ENCODE results near the gene GPR21. TPM values are rescaled to one million over a fixed set of nuclear protein-coding genes. Genes with fewer than 3 reads are reported as not detected.

The GPR21 gene
- total RNA-seq, 1 experiment from 2014 or later, result 1.1 TPM

DNA sequence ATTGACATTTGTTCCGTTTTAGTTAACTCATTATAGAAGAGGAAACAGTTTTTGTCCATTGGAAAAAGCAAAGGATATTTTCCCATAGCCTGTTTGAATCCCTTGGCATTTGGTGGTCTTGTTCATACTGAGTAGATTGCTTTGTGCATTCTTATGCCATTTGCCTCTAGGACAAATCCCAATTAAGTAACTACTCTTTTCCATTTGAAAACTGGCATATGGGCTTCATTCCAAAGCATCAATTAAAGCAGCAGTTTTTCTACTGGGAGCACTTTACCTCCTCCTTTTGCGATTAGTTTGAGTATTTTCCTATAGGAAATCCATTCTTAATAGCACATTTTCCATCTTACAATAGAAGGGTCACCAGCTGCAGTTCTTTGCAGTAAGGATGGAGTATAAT, 31.2 kb downstream of the GPR21 start:
- Histone ChIP-seq H3K9me3 (ENCODE audit: control insufficient read depth in 1 of 2, insufficient read depth in 1 of 2, low read depth in 1 of 2, low read length in 2 of 2) (no peaks in the 10 kb centered on the region), H3K4me2 (ENCODE audit: low read length) (no peak overlapping the region), H3K4me3 (replicated peaks in 1 of 2; ENCODE audit: low read depth in 1 of 2, low read length in 2 of 2) (no peak overlapping the region), H4K20me1 (ENCODE audit: insufficient read depth) (no peaks in the 10 kb centered on the region), H3K9ac (ENCODE audit: low read length) (no peak overlapping the region), H3K79me2 (ENCODE audit: insufficient read depth, low read length) (no peaks in the 10 kb centered on the region), H3K27me3 (ENCODE audit: insufficient read depth, low read length) (no peaks in the 10 kb centered on the region), H3K4me1 (ENCODE audit: control insufficient read depth in 1 of 2, insufficient read depth in 2 of 2, low read length in 2 of 2) (no peaks in the 10 kb centered on the region), H3K36me3 (ENCODE audit: control insufficient read depth in 1 of 2, insufficient read depth in 2 of 2, low read length in 2 of 2) (peaks cover 3 to 8% of the 10 kb centered on the region in 2 experiments; a peak in 2 of 4 replicates), H3K27ac (ENCODE audit: low read depth, low read length) (no peak overlapping the region), H2AFZ (ENCODE audit: low read depth, low read length, poor library complexity, severe bottlenecking) (no peak overlapping the region), H3K9me2 (ENCODE audit: insufficient read depth) (no peaks in the 10 kb centered on the region)
- TF ChIP-seq POLR2A (IDR thresholded peaks at IDR 0.05; ENCODE audit: borderline replicate concordance, extremely low read depth, insufficient read depth, insufficient read length) (no peak), SIN3A (IDR thresholded peaks at IDR 0.05; ENCODE audit: low read depth) (no peak), FOSL1 (IDR thresholded peaks at IDR 0.05; ENCODE audit: low read depth) (no peak), ELF1 (IDR thresholded peaks at IDR 0.05; ENCODE audit: borderline replicate concordance, low read depth) (no peak), TCF7L2 (IDR thresholded peaks at IDR 0.05; ENCODE audit: borderline replicate concordance, extremely low read depth, insufficient read depth, insufficient read length) (no peak), EGR1 (IDR thresholded peaks at IDR 0.05; ENCODE audit: low read depth) (no peak)
- ChIA-PET POLR2A (no interaction called here), RAD21 (ENCODE audit: low non-redundant PET in 1 of 2, low total read pairs in 2 of 2, uncharacterized antibody in 2 of 2, unreplicated experiment in 2 of 2) (interaction anchor here in 1 of 2 experiments (0.5 kb wide), 1 partner anchor 9 kb away, joined by 7 read pairs; no protein-coding TSS in a partner anchor), CTCF (no interaction called here)
- ATAC-seq (no peak), DNase-seq (ENCODE audit: low read depth, low spot score) (no peak)
- intact Hi-C loops (cut with micrococcal nuclease), result no loop called here
- BruUV-seq (replicated peaks), result no TSS peak

DNA sequence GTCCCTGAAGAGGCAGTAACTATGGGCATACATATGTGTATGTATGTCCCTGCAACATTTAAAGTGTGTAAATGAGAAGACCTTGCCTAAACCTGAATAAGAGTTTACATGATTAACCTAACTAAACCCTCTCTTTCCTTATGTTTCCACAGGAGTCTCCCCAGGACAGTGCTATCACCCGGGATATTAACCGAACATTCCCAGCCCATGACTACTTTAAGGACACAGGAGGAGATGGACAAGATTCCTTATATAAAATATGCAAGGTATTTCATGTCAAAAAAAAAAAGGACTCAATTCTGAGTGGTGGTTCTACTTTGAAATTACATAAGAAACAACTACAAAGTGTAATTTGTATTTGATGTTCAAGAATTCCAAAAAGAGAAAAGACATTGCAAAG, 31.7 kb downstream of the GPR21 start:
- no TSS peak for BruUV-seq (replicated peaks)
- TF ChIP-seq POLR2AphosphoS5 (IDR thresholded peaks at IDR 0.05; ENCODE audit: low read depth, low read length), result no peak
- no peak for TF ChIP-seq SIN3A (IDR thresholded peaks at IDR 0.05; ENCODE audit: low read depth)
- TF ChIP-seq ZNF274 (IDR thresholded peaks at IDR 0.05; ENCODE audit: low read depth, low read length), result no peak
- TF ChIP-seq ELF1 (IDR thresholded peaks at IDR 0.05; ENCODE audit: borderline replicate concordance, low read depth), result no peak
- no peak for TF ChIP-seq ZFX (IDR thresholded peaks at IDR 0.05)
- TF ChIP-seq RAD21 (IDR thresholded peaks at IDR 0.05; ENCODE audit: low read depth), result no peak
- TF ChIP-seq TCF7L2 (IDR thresholded peaks at IDR 0.05; ENCODE audit: borderline replicate concordance, extremely low read depth, insufficient read depth, insufficient read length), result no peak
- TF ChIP-seq JUND (IDR thresholded peaks at IDR 0.05), result no peak
- no peak overlapping the region for H3K9ac ChIP-seq (ENCODE audit: low read length)

More for the DNA sequence above, 31.7 kb downstream of the GPR21 start:
- no peaks in the 10 kb centered on the region for H3K4me1 ChIP-seq (ENCODE audit: control insufficient read depth in 1 of 2, insufficient read depth in 2 of 2, low read length in 2 of 2)
- no peak overlapping the region for H3K27ac ChIP-seq (ENCODE audit: low read depth, low read length)
- RAD21 ChIA-PET (ENCODE audit: low non-redundant PET in 1 of 2, low total read pairs in 2 of 2, uncharacterized antibody in 2 of 2, unreplicated experiment in 2 of 2), result no interaction called here
- POLR2A ChIA-PET, result no interaction called here
- H3K9me3 ChIP-seq (ENCODE audit: control insufficient read depth in 1 of 2, insufficient read depth in 1 of 2, low read depth in 1 of 2, low read length in 2 of 2), result no peaks in the 10 kb centered on the region
- H2AFZ ChIP-seq (ENCODE audit: low read depth, low read length, poor library complexity, severe bottlenecking), result no peak overlapping the region
- no peak for DNase-seq (ENCODE audit: low read depth, low spot score)
- CTCF ChIA-PET, result no interaction called here
- no peaks in the 10 kb centered on the region for H3K9me2 ChIP-seq (ENCODE audit: insufficient read depth)
- no peak overlapping the region for H3K4me2 ChIP-seq (ENCODE audit: low read length)
- no peaks in the 10 kb centered on the region for H3K27me3 ChIP-seq (ENCODE audit: insufficient read depth, low read length)
- H4K20me1 ChIP-seq (ENCODE audit: insufficient read depth), result no peaks in the 10 kb centered on the region
- no peak for ATAC-seq
- peaks cover 3 to 8% of the 10 kb centered on the region in 2 experiments; a peak in 2 of 4 replicates for H3K36me3 ChIP-seq (ENCODE audit: control insufficient read depth in 1 of 2, insufficient read depth in 2 of 2, low read length in 2 of 2)
- intact Hi-C loops (cut with micrococcal nuclease), result no loop called here
- no peaks in the 10 kb centered on the region for H3K79me2 ChIP-seq (ENCODE audit: insufficient read depth, low read length)
- H3K4me3 ChIP-seq (replicated peaks in 1 of 2; ENCODE audit: low read depth in 1 of 2, low read length in 2 of 2), result no peak overlapping the region

Measured in HCT116 (cell line).